Lung (tissue), 12 donors: ENCODE measurements around the gene PHYH. TPM values are rescaled to one million over a fixed set of nuclear protein-coding genes. Genes with fewer than 3 reads are reported as not detected.
"Not testable (repeated sequence)": the region's sequence is repeated elsewhere in the genome, so short reads cannot be mapped to it uniquely, and the experiment has no call there.

ENCODE experiments used
- ATAC-seq: fragments of 200-7000 bp; cut with Tn5 transposase; one replicate; pipeline ENCODE4 v1.9.1; 2020; ENCODE audit warnings: moderate number of reproducible peaks; ENCODE audit not compliant: insufficient read depth, low FRiP score
- DNase-seq, 3 donors: peaks; one replicate each; pipeline ENCODE4 v3.0.0-alpha.2; 2013 to 2017
- H3K27ac ChIP-seq, 2 donors: one replicate each; pipeline ENCODE4 v1.5.1; 2013; ENCODE audit warnings: mild to moderate bottlenecking in 2 of 2, moderate library complexity in 2 of 2, control low read depth in 1 of 2, inconsistent platforms in 1 of 2, low read depth in 1 of 2, low read length in 1 of 2
- H3K27me3 ChIP-seq, 3 donors: one replicate each; pipeline ENCODE4 v1.5.1; 2013; ENCODE audit warnings: low read length in 2 of 3; ENCODE audit not compliant: control insufficient read depth in 3 of 3, insufficient read depth in 3 of 3
- H3K36me3 ChIP-seq, 4 donors: one replicate each; pipeline ENCODE4 v1.5.1; 2013; ENCODE audit warnings: low read length in 4 of 4, mild to moderate bottlenecking in 1 of 4, moderate library complexity in 1 of 4; ENCODE audit not compliant: control insufficient read depth in 4 of 4, insufficient read depth in 4 of 4
- H3K4me1 ChIP-seq, 5 donors: one replicate each; pipeline ENCODE4 v1.5.1; 2013; ENCODE audit warnings: low read length in 5 of 5, mild to moderate bottlenecking in 2 of 5, moderate library complexity in 1 of 5; ENCODE audit not compliant: control insufficient read depth in 5 of 5, insufficient read depth in 5 of 5
- H3K4me3 ChIP-seq: one replicate; pipeline ENCODE4 v1.5.1; 2013; ENCODE audit warnings: mild to moderate bottlenecking, control low read depth, moderate library complexity
- H3K9ac ChIP-seq, 2 donors: one replicate each; pipeline ENCODE4 v1.5.1; 2013; ENCODE audit warnings: low read length in 2 of 2, control low read depth in 1 of 2; ENCODE audit not compliant: insufficient read depth in 1 of 2
- H3K9me3 ChIP-seq, 4 donors: one replicate each; pipeline ENCODE4 v1.5.1; 2013; ENCODE audit warnings: low read length in 3 of 4, mild to moderate bottlenecking in 1 of 4, moderate library complexity in 1 of 4; ENCODE audit not compliant: control insufficient read depth in 4 of 4, insufficient read depth in 3 of 4
- WGBS, 2 donors: extraction: QIAGEN DNeasy Blood & Tissue Kit; methylation state at CpG; one replicate each; pipeline ENCODE4 v1.1.7; 2013; 5-methylcytosine and 5-hydroxymethylcytosine counted together
- polyA plus RNA-seq, 2 donors: library from polyadenylated mRNA; stranded (reverse); fragments of 200-250 nt; gene quantifications; one replicate each; pipeline ENCODE4 v1.2.1, GENCODE V29; 2013
- total RNA-seq, 2 donors: library from RNA; depleted of rRNA in 1 of 2; stranded (reverse); fragments of >200 nt in 1 of 2; gene quantifications; one replicate each; pipeline ENCODE4 v1.2.1, GENCODE V29; 2014 to 2021
- TF ChIP-seq, protein P1 (sequence below): IDR thresholded peaks from 2 replicates; pipeline ENCODE4 v1.5.1; 2012; ENCODE audit warnings: mild to moderate bottlenecking; ENCODE audit errors: control extremely low read depth, extremely low read depth
- donor health status: control.
- donor health status: control.
- donor health status: Bipolar disorder and iron deficiency.
- donor health status: healthy.
- donor health status: DM: yes; HTN: yes; CAD: no.

PHYH gene
- total and polyA plus RNA-seq, 4 donors = 14.8 to 28.9 (median 22.8) TPM

DNA sequence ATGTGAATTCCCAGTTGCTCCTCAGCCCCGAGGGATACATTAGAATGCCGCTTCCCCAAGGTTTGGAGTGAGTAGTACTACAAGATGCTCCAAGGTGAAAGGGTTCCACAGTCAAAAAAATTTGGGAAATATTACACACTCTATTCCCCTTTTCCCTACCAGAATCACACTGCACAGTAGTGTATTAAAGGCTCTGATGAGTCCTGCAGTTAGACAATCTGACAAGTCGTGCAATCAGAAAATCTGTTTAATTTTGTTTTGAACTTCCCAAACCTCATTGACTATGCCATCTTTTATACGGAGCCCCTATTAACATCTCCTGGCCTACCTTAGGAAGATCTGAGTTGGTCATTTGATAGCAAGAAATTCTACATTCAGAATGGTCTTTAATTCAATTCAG lies 52.1 kb downstream of the PHYH start:
- no peak for ATAC-seq
- Histone ChIP-seq H3K36me3 (no peaks in the 10 kb centered on the region), H3K9me3 (no peaks in the 10 kb centered on the region), H3K9ac (no peak overlapping the region), H3K27ac (no peak overlapping the region), H3K4me3 (no peak overlapping the region), H3K4me1 (peaks cover 0 to 5% (median 0%) of the 10 kb centered on the region in 5 donors), H3K27me3 (no peaks in the 10 kb centered on the region)
- no peak for DNase-seq
- TF ChIP-seq, protein P1, sequence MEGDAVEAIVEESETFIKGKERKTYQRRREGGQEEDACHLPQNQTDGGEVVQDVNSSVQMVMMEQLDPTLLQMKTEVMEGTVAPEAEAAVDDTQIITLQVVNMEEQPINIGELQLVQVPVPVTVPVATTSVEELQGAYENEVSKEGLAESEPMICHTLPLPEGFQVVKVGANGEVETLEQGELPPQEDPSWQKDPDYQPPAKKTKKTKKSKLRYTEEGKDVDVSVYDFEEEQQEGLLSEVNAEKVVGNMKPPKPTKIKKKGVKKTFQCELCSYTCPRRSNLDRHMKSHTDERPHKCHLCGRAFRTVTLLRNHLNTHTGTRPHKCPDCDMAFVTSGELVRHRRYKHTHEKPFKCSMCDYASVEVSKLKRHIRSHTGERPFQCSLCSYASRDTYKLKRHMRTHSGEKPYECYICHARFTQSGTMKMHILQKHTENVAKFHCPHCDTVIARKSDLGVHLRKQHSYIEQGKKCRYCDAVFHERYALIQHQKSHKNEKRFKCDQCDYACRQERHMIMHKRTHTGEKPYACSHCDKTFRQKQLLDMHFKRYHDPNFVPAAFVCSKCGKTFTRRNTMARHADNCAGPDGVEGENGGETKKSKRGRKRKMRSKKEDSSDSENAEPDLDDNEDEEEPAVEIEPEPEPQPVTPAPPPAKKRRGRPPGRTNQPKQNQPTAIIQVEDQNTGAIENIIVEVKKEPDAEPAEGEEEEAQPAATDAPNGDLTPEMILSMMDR = no peak
- 95 to 97% methylated on average over 4 of the region's 4 CpGs for WGBS, 2 donors

DNA sequence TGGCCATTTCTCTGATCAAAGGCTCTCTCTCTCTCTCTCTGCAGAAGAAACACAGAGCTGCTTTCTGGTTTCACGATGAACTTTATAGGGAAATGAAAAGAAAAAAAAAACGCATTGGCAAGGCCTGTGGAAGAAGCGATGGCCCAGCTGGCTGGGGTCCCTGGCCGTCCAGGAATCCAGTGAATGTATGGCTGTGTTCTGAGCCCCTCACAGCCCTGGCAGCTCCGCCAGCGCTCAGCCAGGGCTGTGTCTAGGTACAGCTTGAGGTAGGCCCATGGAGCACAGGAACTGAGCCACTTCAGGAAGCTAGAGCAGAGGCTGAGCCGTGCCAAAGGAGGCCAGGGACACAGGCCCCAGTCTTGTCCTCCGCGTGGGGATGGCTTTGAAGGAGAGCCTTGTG lies 52.6 kb downstream of the PHYH start:
- 81 to 87% methylated on average over 9 of the region's 9 CpGs for WGBS, 2 donors
- H3K9me3 ChIP-seq = no peaks in the 10 kb centered on the region
- DNase-seq = peak in 1 of 3 donors; percentile 33
- H3K27me3 ChIP-seq = no peaks in the 10 kb centered on the region
- peaks cover 0 to 5% (median 0%) of the 10 kb centered on the region in 5 donors for H3K4me1 ChIP-seq
- H3K27ac ChIP-seq = no peak overlapping the region
- TF ChIP-seq, protein P1 = no peak
- no peak overlapping the region for H3K4me3 ChIP-seq
- H3K9ac ChIP-seq = no peak overlapping the region
- ATAC-seq = no peak
- no peaks in the 10 kb centered on the region for H3K36me3 ChIP-seq

DNA sequence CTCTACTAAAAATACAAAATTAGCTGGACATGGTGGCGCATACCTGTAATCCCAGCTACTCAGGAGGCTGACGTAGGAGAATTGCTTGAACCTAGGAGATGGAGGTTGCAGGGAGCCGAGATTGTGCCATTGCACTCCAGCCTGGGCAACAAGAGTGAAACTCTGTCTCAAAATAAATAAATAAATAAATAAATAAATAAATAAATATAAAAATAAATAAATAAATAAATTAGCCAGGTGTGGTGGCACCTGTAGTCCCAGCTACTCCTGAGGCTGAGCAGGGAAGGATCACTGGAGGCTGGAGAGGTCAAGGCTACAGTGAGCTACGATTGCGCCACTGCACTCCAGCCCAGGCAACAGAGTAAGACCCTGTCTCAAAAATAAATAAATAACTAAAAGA lies 57.6 kb downstream of the PHYH start:
- not testable (repeated sequence) for H3K9me3 ChIP-seq, H3K27me3 ChIP-seq, DNase-seq, H3K4me1 ChIP-seq, H3K9ac ChIP-seq, ATAC-seq, H3K4me3 ChIP-seq, H3K27ac ChIP-seq, H3K36me3 ChIP-seq
- WGBS, 2 donors = 85 to 97% methylated on average over 5 of the region's 5 CpGs

DNA sequence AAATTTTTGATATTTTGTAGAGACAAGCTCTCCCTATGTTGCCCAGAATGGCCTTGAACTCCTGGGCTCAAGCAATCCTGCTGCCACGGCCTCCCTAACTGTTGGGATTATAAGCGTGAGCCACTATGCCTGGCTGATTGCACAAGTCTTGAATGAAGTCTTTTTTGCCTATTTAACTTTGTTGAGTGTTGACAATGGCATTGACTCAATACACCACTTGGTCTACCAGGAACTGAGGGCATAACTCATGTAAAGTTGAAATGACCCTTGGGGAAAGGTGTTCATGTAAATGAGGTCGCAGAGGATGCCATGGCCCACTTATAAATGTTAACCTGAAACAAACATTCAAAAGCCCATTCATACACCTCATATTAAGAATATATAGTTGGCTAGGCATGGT lies 58.3 kb downstream of the PHYH start:
- Histone ChIP-seq H3K27ac (no peak overlapping the region), H3K27me3 (no peaks in the 10 kb centered on the region), H3K9me3 (no peaks in the 10 kb centered on the region), H3K4me1 (no peaks in the 10 kb centered on the region), H3K9ac (no peak overlapping the region), H3K36me3 (no peaks in the 10 kb centered on the region), H3K4me3 (no peak overlapping the region)
- DNase-seq (no peak), ATAC-seq (peak; percentile 41)
- TF ChIP-seq, protein P1 = no peak
- 68 to 86% methylated on average over 3 of the region's 3 CpGs for WGBS, 2 donors
